B cell (primary cell): ENCODE results near the gene TMEM234.

ENCODE experiments used
- CTCF ChIP-seq: fragments of 200-600 bp; IDR thresholded peaks from one replicate; pipeline ENCODE4 v1.8.0; 2022; ENCODE audit warnings: antibody characterized with exemption, mild to moderate bottlenecking
- EZH2 ChIP-seq: IDR thresholded peaks from 2 replicates; pipeline ENCODE4 v1.6.1; 2012; ENCODE audit warnings: borderline replicate concordance, low read depth, mild to moderate bottlenecking, moderate library complexity, low read length; ENCODE audit not compliant: insufficient read depth, poor library complexity, severe bottlenecking

GRCh38 chr1:32198237-32199042 lies 23.7 kb downstream of the TMEM234 start:
- TF ChIP-seq CTCF (no peak), EZH2 (no peak)
